NCI-H2196 (cell line): ENCODE measurements around the gene RCC2.
A peak's percentile ranks its signal among the peaks of the same experiment; 100 is the strongest.
"Not testable (repeated sequence)": the region's sequence is repeated elsewhere in the genome, so short reads cannot be mapped to it uniquely, and the experiment has no call there.

ENCODE experiments used
- DNase-seq: peaks from one replicate; lab custom pipeline; 2025; ENCODE audit not compliant: unreplicated experiment; lab: John Stamatoyannopoulos, UW

The RCC2 gene

GRCh38 chr1:17439250-17440073, at the start of gene RCC2:
RCC2 (minus strand) TSS chr1:17439677; CDS start chr1:17438514, 1,163 bp downstream.
- peak; percentile 74 for DNase-seq

- no peak for DNase-seq
Observed at GRCh38 chr1:17486242-17486641, 46.8 kb upstream of the RCC2 start.

- no peak for DNase-seq
Observed at GRCh38 chr1:17485281-17485680, 45.8 kb upstream of the RCC2 start.

GRCh38 chr1:17481981-17482380, 42.5 kb upstream of the RCC2 start:
- DNase-seq, result not testable (repeated sequence)

- no peak for DNase-seq
Observed at GRCh38 chr1:17480846-17481245, 41.4 kb upstream of the RCC2 start.

- DNase-seq, result no peak
Observed at GRCh38 chr1:17475752-17476151, 36.3 kb upstream of the RCC2 start.

GRCh38 chr1:17474836-17475555, 35.5 kb upstream of the RCC2 start:
- not testable (repeated sequence) for DNase-seq

- no peak for DNase-seq
Observed at GRCh38 chr1:17472814-17473213, 33.3 kb upstream of the RCC2 start.

- no peak for DNase-seq
Observed at GRCh38 chr1:17471393-17471792, 31.9 kb upstream of the RCC2 start.

- DNase-seq, result no peak
Observed at GRCh38 chr1:17470021-17470799, 30.7 kb upstream of the RCC2 start.

- DNase-seq, result not testable (repeated sequence)
Observed at GRCh38 chr1:17468357-17469265, 29.1 kb upstream of the RCC2 start.

- DNase-seq, result no peak
Observed at GRCh38 chr1:17466359-17466758, 26.9 kb upstream of the RCC2 start.

- DNase-seq, result no peak
Observed at GRCh38 chr1:17465228-17465627, 25.8 kb upstream of the RCC2 start.

- DNase-seq, result no peak
Observed at GRCh38 chr1:17463991-17464390, 24.5 kb upstream of the RCC2 start.

- no peak for DNase-seq
Observed at GRCh38 chr1:17462669-17463068, 23.2 kb upstream of the RCC2 start.

GRCh38 chr1:17460219-17460618, 20.7 kb upstream of the RCC2 start:
- no peak for DNase-seq

- no peak for DNase-seq
Observed at GRCh38 chr1:17458794-17459193, 19.3 kb upstream of the RCC2 start.

- no peak for DNase-seq
Observed at GRCh38 chr1:17452686-17453085, 13.2 kb upstream of the RCC2 start.

GRCh38 chr1:17452203-17452602, 12.7 kb upstream of the RCC2 start:
- DNase-seq, result not testable (repeated sequence)

- DNase-seq, result no peak
Observed at GRCh38 chr1:17451731-17452130, 12.3 kb upstream of the RCC2 start.
